ENCODE measurements around the gene EIF2AK3. TPM values are rescaled to one million over a fixed set of nuclear protein-coding genes. Genes with fewer than 3 reads are reported as not detected.

The EIF2AK3 gene
- total and polyA plus RNA-seq, 2 donors (not counting 1 experiment from before 2014, with no cell fraction given): 11.9 to 19.8 TPM

- no peak for TF ChIP-seq EZH2 (IDR thresholded peaks at IDR 0.05; ENCODE audit: low read length, missing control alignments)
- TF ChIP-seq CTCF (conservative IDR thresholded peaks at IDR 0.05 in 1 of 2, IDR thresholded peaks at IDR 0.05 in 1 of 2; ENCODE audit: low read depth in 1 of 2, low read length in 2 of 2): no peak
- H4K20me1 ChIP-seq (ENCODE audit: control insufficient read depth, extremely low read depth, insufficient read depth, low read length): no peaks in the 10 kb centered on the region
- H3K4me1 ChIP-seq (ENCODE audit: control insufficient read depth, extremely low read depth, insufficient read depth, low read length): peaks cover 17% of the 10 kb centered on the region
- peak overlapping the region; percentile 29 for H3K27ac ChIP-seq (ENCODE audit: insufficient read depth, low read length)
- H3K4me2 ChIP-seq (ENCODE audit: extremely low read depth, insufficient read depth, low read length): peak overlapping the region; percentile 42
- DNase-seq (ENCODE audit: low read depth in 2 of 2): peak; percentile 44 to 85
- no peak overlapping the region for H3K4me3 ChIP-seq (replicated peaks in 1 of 4; ENCODE audit: control extremely low read depth in 1 of 4, insufficient read depth in 1 of 4, low read depth in 3 of 4, low read length in 4 of 4)
- no peaks in the 10 kb centered on the region for H3K9me3 ChIP-seq (ENCODE audit: control insufficient read depth, insufficient read depth, low read depth, low read length)
- H2AFZ ChIP-seq (ENCODE audit: low read length): peak overlapping the region; percentile 25
- H3K79me2 ChIP-seq (ENCODE audit: control insufficient read depth, insufficient read depth, low read length): no peaks in the 10 kb centered on the region
- H3K9ac ChIP-seq (ENCODE audit: insufficient read depth, low read length): no peak overlapping the region
- H3K36me3 ChIP-seq (ENCODE audit: control insufficient read depth, insufficient read depth, low read length): no peaks in the 10 kb centered on the region
- H3K27me3 ChIP-seq (ENCODE audit: control insufficient read depth, insufficient read depth, low read length): peaks cover 2% of the 10 kb centered on the region
These were observed 32.3 kb upstream of the EIF2AK3 start for GRCh38 chr2:88659538-88659915.

GRCh38 chr2:88658881-88659537, 31.7 kb upstream of the EIF2AK3 start:
- Histone ChIP-seq H3K79me2 (ENCODE audit: control insufficient read depth, insufficient read depth, low read length) (no peaks in the 10 kb centered on the region), H3K4me2 (ENCODE audit: extremely low read depth, insufficient read depth, low read length) (peak overlapping the region; percentile 42), H3K27ac (ENCODE audit: insufficient read depth, low read length) (peak overlapping the region; percentile 29), H3K4me1 (ENCODE audit: control insufficient read depth, extremely low read depth, insufficient read depth, low read length) (peaks cover 17% of the 10 kb centered on the region), H3K4me3 (replicated peaks in 1 of 4; ENCODE audit: control extremely low read depth in 1 of 4, insufficient read depth in 1 of 4, low read depth in 3 of 4, low read length in 4 of 4) (no peak overlapping the region), H3K27me3 (ENCODE audit: control insufficient read depth, insufficient read depth, low read length) (peaks cover 2% of the 10 kb centered on the region), H3K9ac (ENCODE audit: insufficient read depth, low read length) (no peak overlapping the region), H3K9me3 (ENCODE audit: control insufficient read depth, insufficient read depth, low read depth, low read length) (no peaks in the 10 kb centered on the region), H3K36me3 (ENCODE audit: control insufficient read depth, insufficient read depth, low read length) (no peaks in the 10 kb centered on the region), H2AFZ (ENCODE audit: low read length) (peak overlapping the region; percentile 25), H4K20me1 (ENCODE audit: control insufficient read depth, extremely low read depth, insufficient read depth, low read length) (no peaks in the 10 kb centered on the region)
- no peak for TF ChIP-seq CTCF (conservative IDR thresholded peaks at IDR 0.05 in 1 of 2, IDR thresholded peaks at IDR 0.05 in 1 of 2; ENCODE audit: low read depth in 1 of 2, low read length in 2 of 2)
- TF ChIP-seq EZH2 (IDR thresholded peaks at IDR 0.05; ENCODE audit: low read length, missing control alignments): no peak
- peak; percentile 11 to 68 for DNase-seq (ENCODE audit: low read depth in 2 of 2)

- TF ChIP-seq CTCF (conservative IDR thresholded peaks at IDR 0.05 in 1 of 2, IDR thresholded peaks at IDR 0.05 in 1 of 2; ENCODE audit: low read depth in 1 of 2, low read length in 2 of 2): no peak
- no peak for TF ChIP-seq EZH2 (IDR thresholded peaks at IDR 0.05; ENCODE audit: low read length, missing control alignments)
- Histone ChIP-seq H3K9me3 (ENCODE audit: control insufficient read depth, insufficient read depth, low read depth, low read length) (no peaks in the 10 kb centered on the region), H3K4me2 (ENCODE audit: extremely low read depth, insufficient read depth, low read length) (no peak overlapping the region), H4K20me1 (ENCODE audit: control insufficient read depth, extremely low read depth, insufficient read depth, low read length) (no peaks in the 10 kb centered on the region), H3K79me2 (ENCODE audit: control insufficient read depth, insufficient read depth, low read length) (no peaks in the 10 kb centered on the region), H3K27me3 (ENCODE audit: control insufficient read depth, insufficient read depth, low read length) (peaks cover 2% of the 10 kb centered on the region), H3K4me3 (replicated peaks in 1 of 4; ENCODE audit: control extremely low read depth in 1 of 4, insufficient read depth in 1 of 4, low read depth in 3 of 4, low read length in 4 of 4) (no peak overlapping the region), H3K9ac (ENCODE audit: insufficient read depth, low read length) (no peak overlapping the region), H3K27ac (ENCODE audit: insufficient read depth, low read length) (peak overlapping the region; percentile 29), H3K36me3 (ENCODE audit: control insufficient read depth, insufficient read depth, low read length) (no peaks in the 10 kb centered on the region), H2AFZ (ENCODE audit: low read length) (no peak overlapping the region), H3K4me1 (ENCODE audit: control insufficient read depth, extremely low read depth, insufficient read depth, low read length) (peaks cover 17% of the 10 kb centered on the region)
- peak; percentile 68 to 71 for DNase-seq (ENCODE audit: low read depth in 2 of 2)
These were observed 31.1 kb upstream of the EIF2AK3 start for GRCh38 chr2:88658326-88658725.

All from fibroblast of lung (primary cell).